Effector memory CD4-positive, alpha-beta T cell (primary cell): ENCODE data around the gene SLAMF1.
"Not testable (repeated sequence)": the region's sequence is repeated elsewhere in the genome, so short reads cannot be mapped to it uniquely, and the experiment has no call there.

Experiments
- DNase-seq, 3 donors: peaks; one replicate each; pipeline ENCODE4 v3.0.0-alpha.2; 2020
- H3K27ac ChIP-seq: 2 replicates; pipeline ENCODE4 v1.7.0; 2013; ENCODE audit warnings: mild to moderate bottlenecking, low read length, moderate library complexity; ENCODE audit not compliant: insufficient read depth, poor library complexity, severe bottlenecking
- H3K27me3 ChIP-seq: replicated peaks from 2 replicates; pipeline ENCODE4 v1.7.0; 2013; ENCODE audit warnings: mild to moderate bottlenecking, low read length; ENCODE audit not compliant: insufficient read depth, control insufficient read depth, poor library complexity, severe bottlenecking
- H3K36me3 ChIP-seq: 2 replicates; pipeline ENCODE4 v1.7.0; 2013; ENCODE audit warnings: mild to moderate bottlenecking, low read length, moderate library complexity; ENCODE audit not compliant: control insufficient read depth, insufficient read depth
- H3K4me1 ChIP-seq: 2 replicates; pipeline ENCODE4 v1.7.0; 2013; ENCODE audit warnings: low read length, mild to moderate bottlenecking; ENCODE audit not compliant: control insufficient read depth, insufficient read depth, poor library complexity, severe bottlenecking
- H3K4me3 ChIP-seq: 2 replicates; pipeline ENCODE4 v1.7.0; 2013; ENCODE audit warnings: low read length, low read depth, mild to moderate bottlenecking; ENCODE audit not compliant: insufficient read depth, poor library complexity, severe bottlenecking
- H3K9me3 ChIP-seq: 2 replicates; pipeline ENCODE4 v1.7.0; 2013; ENCODE audit warnings: mild to moderate bottlenecking, low read length, moderate library complexity; ENCODE audit not compliant: control insufficient read depth

SLAMF1 gene

GRCh38 chr1:160652065-160652641 lies 5.3 kb upstream of the SLAMF1 start:
- not testable (repeated sequence) for DNase-seq, H3K9me3 ChIP-seq, H3K4me3 ChIP-seq, H3K36me3 ChIP-seq, H3K27ac ChIP-seq, H3K27me3 ChIP-seq, H3K4me1 ChIP-seq

- H3K4me3 ChIP-seq = no peak overlapping the region
- H3K9me3 ChIP-seq = no peaks in the 10 kb centered on the region
- no peaks in the 10 kb centered on the region for H3K36me3 ChIP-seq
- DNase-seq = no peak
- H3K4me1 ChIP-seq = peaks cover 4% of the 10 kb centered on the region
- H3K27me3 ChIP-seq = no peaks in the 10 kb centered on the region
- H3K27ac ChIP-seq = no peak overlapping the region
Measured at GRCh38 chr1:160651433-160652064, 4.7 kb upstream of the SLAMF1 start.

- H3K9me3 ChIP-seq = no peaks in the 10 kb centered on the region
- H3K27ac ChIP-seq = peak overlapping the region; percentile 89
- no peaks in the 10 kb centered on the region for H3K27me3 ChIP-seq
- H3K4me1 ChIP-seq = peaks cover 24% of the 10 kb centered on the region
- peak overlapping the region; percentile 78 for H3K4me3 ChIP-seq
- no peak for DNase-seq
- no peaks in the 10 kb centered on the region for H3K36me3 ChIP-seq
Measured at GRCh38 chr1:160647329-160647720, 481 bp upstream of the SLAMF1 start.

GRCh38 chr1:160646180-160646579 lies 664 bp downstream of the SLAMF1 start:
- Histone ChIP-seq H3K27ac (peak overlapping the region; percentile 89), H3K4me1 (peaks cover 35% of the 10 kb centered on the region), H3K9me3 (no peaks in the 10 kb centered on the region), H3K27me3 (no peaks in the 10 kb centered on the region), H3K36me3 (no peaks in the 10 kb centered on the region), H3K4me3 (peak overlapping the region; percentile 78)
- no peak for DNase-seq

- peak overlapping the region; percentile 89 for H3K27ac ChIP-seq
- H3K9me3 ChIP-seq = no peaks in the 10 kb centered on the region
- no peaks in the 10 kb centered on the region for H3K36me3 ChIP-seq
- no peaks in the 10 kb centered on the region for H3K27me3 ChIP-seq
- peaks cover 41% of the 10 kb centered on the region for H3K4me1 ChIP-seq
- DNase-seq = no peak
- H3K4me3 ChIP-seq = peak overlapping the region; percentile 78
Measured at GRCh38 chr1:160645386-160646130, 1.3 kb downstream of the SLAMF1 start.

GRCh38 chr1:160644399-160644798 lies 2.4 kb downstream of the SLAMF1 start:
- no peak for DNase-seq
- no peaks in the 10 kb centered on the region for H3K36me3 ChIP-seq
- no peaks in the 10 kb centered on the region for H3K9me3 ChIP-seq
- peaks cover 50% of the 10 kb centered on the region for H3K4me1 ChIP-seq
- H3K27ac ChIP-seq = peak overlapping the region; percentile 89
- H3K4me3 ChIP-seq = peak overlapping the region; percentile 78
- no peaks in the 10 kb centered on the region for H3K27me3 ChIP-seq

GRCh38 chr1:160643138-160643537 lies 3.7 kb downstream of the SLAMF1 start:
- no peaks in the 10 kb centered on the region for H3K36me3 ChIP-seq
- no peaks in the 10 kb centered on the region for H3K9me3 ChIP-seq
- peak overlapping the region; percentile 78 for H3K4me3 ChIP-seq
- peak overlapping the region; percentile 89 for H3K27ac ChIP-seq
- no peaks in the 10 kb centered on the region for H3K27me3 ChIP-seq
- peaks cover 62% of the 10 kb centered on the region for H3K4me1 ChIP-seq
- DNase-seq = no peak

GRCh38 chr1:160642281-160642644 lies 4.6 kb downstream of the SLAMF1 start:
- peak overlapping the region; percentile 89 for H3K27ac ChIP-seq
- peak overlapping the region; percentile 78 for H3K4me3 ChIP-seq
- H3K9me3 ChIP-seq = no peaks in the 10 kb centered on the region
- H3K36me3 ChIP-seq = peaks cover 3% of the 10 kb centered on the region
- no peak for DNase-seq
- H3K4me1 ChIP-seq = peaks cover 65% of the 10 kb centered on the region
- H3K27me3 ChIP-seq = no peaks in the 10 kb centered on the region

- Histone ChIP-seq H3K4me3 (peak overlapping the region; percentile 78), H3K36me3 (peaks cover 9% of the 10 kb centered on the region), H3K4me1 (peaks cover 72% of the 10 kb centered on the region), H3K9me3 (no peaks in the 10 kb centered on the region), H3K27ac (peak overlapping the region; percentile 89), H3K27me3 (no peaks in the 10 kb centered on the region)
- no peak for DNase-seq
Measured at GRCh38 chr1:160641323-160642280, 5.2 kb downstream of the SLAMF1 start.
